Gastrocnemius medialis (tissue), 4 donors: ENCODE data around the gene CBLIF. TPM values are rescaled to one million over a fixed set of nuclear protein-coding genes. Genes with fewer than 3 reads are reported as not detected.
"Not testable (repeated sequence)": the region's sequence is repeated elsewhere in the genome, so short reads cannot be mapped to it uniquely, and the experiment has no call there.

Source experiments
- ATAC-seq, 2 donors: fragments of 150-250 bp; one replicate each; pipeline ENCODE4 v1.9.1; 2016
- DNase-seq, 2 donors: peaks; one replicate each; pipeline ENCODE4 v3.0.0-alpha.2; 2019
- H3K27ac ChIP-seq, 4 donors: fragments of 200-600 bp; sonication (generic); 1 replicate in 1 of 4; 2 replicates in 3 of 4; pipeline ENCODE4 v1.5.1; 2016 to 2018; ENCODE audit warnings: mild to moderate bottlenecking in 2 of 4, moderate library complexity in 1 of 4
- H3K27me3 ChIP-seq, 3 donors: fragments of 200-600 bp; sonication (generic) in 2 of 3; 1 replicate in 1 of 3; 2 replicates in 2 of 3; pipeline versions ENCODE4 v1.5.1 to v1.6.0; 2016 to 2019; ENCODE audit warnings: mild to moderate bottlenecking in 1 of 3, moderate library complexity in 1 of 3
- H3K36me3 ChIP-seq, 2 donors: fragments of 200-600 bp; sonication (generic) in 1 of 2; one replicate each; pipeline ENCODE4 v1.5.1; 2017 to 2018
- H3K4me1 ChIP-seq, 2 donors: fragments of 200-600 bp; sonication (generic) in 1 of 2; one replicate each; pipeline ENCODE4 v1.5.1; 2016 to 2017; ENCODE audit warnings: mild to moderate bottlenecking in 2 of 2
- H3K4me3 ChIP-seq, 4 donors: fragments of 200-600 bp; sonication (generic) in 3 of 4; 1 replicate in 1 of 4; 2 replicates in 3 of 4; pipeline ENCODE4 v1.5.1; 2016 to 2019; ENCODE audit warnings: mild to moderate bottlenecking in 2 of 4
- H3K9me3 ChIP-seq, 3 donors: fragments of 200-600 bp; sonication (generic) in 2 of 3; 1 replicate in 1 of 3; 2 replicates in 2 of 3; pipeline ENCODE4 v1.5.1; 2016 to 2019
- CTCF ChIP-seq, 5 experiments: fragments of 450-650 bp in 3 of 5; fragments of 200-600 bp in 2 of 5; sonication (generic) in 2 of 5; IDR thresholded peaks in 4 of 5; conservative IDR thresholded peaks in 1 of 5; 1 replicate in 4 of 5; 2 replicates in 1 of 5; pipeline ENCODE4 v1.5.1; 2016 to 2019; ENCODE audit warnings: antibody characterized with exemption in 5 of 5, mild to moderate bottlenecking in 3 of 5, moderate library complexity in 3 of 5
- POLR2A ChIP-seq, 2 donors: fragments of 450-650 bp; IDR thresholded peaks; one replicate each; pipeline ENCODE4 v1.6.1; 2017; ENCODE audit warnings: antibody characterized with exemption in 2 of 2, mild to moderate bottlenecking in 2 of 2, moderate library complexity in 2 of 2
- in situ Hi-C, 4 donors: fragments of 200-750 bp; cut with MboI; loops; one replicate each; pipeline versions ENCODE4 v1.15.0 to v1.8.0; 2017; ENCODE audit warnings: low sequenced_read_pairs in 4 of 4
- intact Hi-C: fragments of 100-400 bp; cut with DNase I; formaldehyde crosslinking; loops from one replicate; pipeline ENCODE4 v1.15.1; 2023; ENCODE audit warnings: low total_unique reads
- total RNA-seq, 4 donors: library from RNA; depleted of rRNA; stranded (reverse); fragments of >200 nt; gene quantifications; one replicate each; pipeline versions ENCODE4 v1.1.0 to v1.2.3, GENCODE V29; 2016

The CBLIF gene
- total RNA-seq, 4 donors from 2014 or later = not detected

DNA sequence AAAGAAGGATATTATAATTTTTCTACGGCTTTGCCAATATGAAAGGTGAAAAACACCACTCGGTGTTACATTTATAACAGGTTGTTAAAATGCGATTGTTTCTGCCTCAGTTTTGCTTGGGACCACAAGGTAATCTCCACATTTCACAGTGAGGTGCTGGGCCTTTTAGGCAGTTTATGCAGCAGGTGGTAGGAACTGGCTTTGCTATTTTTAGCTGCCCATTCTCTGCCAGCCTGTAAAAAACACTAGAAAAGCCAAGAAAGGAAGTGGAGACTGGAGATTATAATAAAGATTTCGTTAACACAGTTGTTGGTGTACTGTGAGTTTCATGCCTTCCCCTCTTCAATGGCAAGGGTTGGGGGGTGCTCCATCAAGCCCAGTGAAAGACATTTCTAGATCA, 26.7 kb downstream of the CBLIF start:
- Histone ChIP-seq H3K27ac (no peak overlapping the region), H3K36me3 (no peaks in the 10 kb centered on the region), H3K4me3 (no peak overlapping the region), H3K4me1 (no peaks in the 10 kb centered on the region), H3K27me3 (no peaks in the 10 kb centered on the region), H3K9me3 (no peaks in the 10 kb centered on the region)
- ATAC-seq = no peak
- no peak for DNase-seq
- intact Hi-C loops = no loop called here
- TF ChIP-seq CTCF (IDR thresholded peaks at IDR 0.05 in 4 of 5, conservative IDR thresholded peaks at IDR 0.05 in 1 of 5) (no peak), POLR2A (IDR thresholded peaks at IDR 0.05) (no peak)
- in situ Hi-C loops = loop anchor here in 1 of 4 donors (25.0 kb wide), 1 partner anchor 281 kb away; no protein-coding TSS in a partner anchor

DNA sequence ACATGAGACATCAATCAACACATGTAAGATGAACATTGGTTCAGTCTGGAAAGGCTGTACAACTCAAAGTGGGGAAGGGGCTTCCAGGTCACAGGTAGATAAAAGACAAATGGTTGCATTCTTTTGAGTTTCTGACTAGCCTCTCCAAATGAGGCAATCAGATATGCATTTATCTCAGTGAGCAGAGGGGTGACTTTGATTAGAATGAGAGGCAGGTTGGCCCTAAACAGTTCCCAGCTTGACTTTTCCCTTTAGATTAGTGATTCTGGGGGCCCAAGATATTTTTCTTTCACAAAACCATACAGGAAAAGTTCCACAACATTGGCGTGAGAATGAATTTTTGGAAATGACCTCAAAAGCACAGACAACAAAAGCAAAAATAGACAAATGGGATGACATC, 28.9 kb downstream of the CBLIF start:
- in situ Hi-C loops = loop anchor here in 1 of 4 donors (25.0 kb wide), 1 partner anchor 279 kb away; no protein-coding TSS in a partner anchor
- H3K4me3 ChIP-seq, H3K4me1 ChIP-seq, H3K36me3 ChIP-seq, intact Hi-C loops, ATAC-seq, H3K27ac ChIP-seq, H3K27me3 ChIP-seq, H3K9me3 ChIP-seq, DNase-seq: not testable (repeated sequence)

DNA sequence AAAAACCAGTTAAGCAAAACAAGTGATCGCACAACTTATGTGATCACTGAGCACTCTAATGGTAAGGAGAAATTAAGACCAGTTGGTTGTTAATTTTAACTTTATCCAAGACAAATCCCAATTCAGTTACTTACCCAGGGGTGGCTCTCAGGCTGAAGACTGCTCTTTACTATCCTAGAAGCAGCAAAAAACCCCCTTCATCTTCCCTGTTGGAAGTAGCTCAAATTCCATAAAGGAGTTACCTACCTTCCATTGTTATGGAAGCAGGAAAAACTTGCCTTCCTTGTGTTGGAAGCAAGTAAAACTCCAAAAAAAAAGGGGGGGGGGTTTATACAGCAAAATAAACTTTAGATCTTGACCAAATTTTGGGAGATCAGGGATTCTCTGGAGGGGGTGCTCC, 29.5 kb downstream of the CBLIF start:
- Histone ChIP-seq H3K36me3 (no peaks in the 10 kb centered on the region), H3K4me3 (no peak overlapping the region), H3K4me1 (peaks cover 0 to 3% of the 10 kb centered on the region in 2 donors), H3K9me3 (no peaks in the 10 kb centered on the region), H3K27ac (no peak overlapping the region), H3K27me3 (no peaks in the 10 kb centered on the region)
- no peak for DNase-seq
- in situ Hi-C loops = loop anchor here in 1 of 4 donors (25.0 kb wide), 1 partner anchor 278 kb away; no protein-coding TSS in a partner anchor
- TF ChIP-seq CTCF (IDR thresholded peaks at IDR 0.05 in 4 of 5, conservative IDR thresholded peaks at IDR 0.05 in 1 of 5) (no peak), POLR2A (IDR thresholded peaks at IDR 0.05) (no peak)
- intact Hi-C loops = no loop called here
- ATAC-seq = no peak

DNA sequence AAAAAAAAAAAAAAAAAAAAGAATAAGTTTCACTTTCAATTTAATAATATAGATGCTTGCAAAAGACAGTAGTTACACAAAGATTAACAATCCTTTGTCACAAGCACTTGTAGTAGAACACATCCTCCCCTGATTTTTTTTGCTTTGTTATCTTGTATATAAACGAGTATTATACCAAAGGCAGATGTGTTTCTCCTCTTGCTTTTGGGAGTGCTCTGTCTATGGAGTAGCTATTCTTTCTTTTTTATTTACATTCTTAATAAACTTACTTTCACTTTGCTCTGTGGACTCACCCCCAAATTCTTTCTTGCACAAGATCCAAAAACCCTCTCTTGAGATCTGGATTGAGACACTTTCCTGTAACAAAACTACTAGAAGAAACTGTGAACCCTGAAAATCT, 31.3 kb downstream of the CBLIF start:
- in situ Hi-C loops = loop anchor here in 1 of 4 donors (25.0 kb wide), 1 partner anchor 277 kb away; no protein-coding TSS in a partner anchor
- intact Hi-C loops = loop anchor here (5.0 kb wide), 1 partner anchor 267 kb away; no protein-coding TSS in a partner anchor
- no peak for ATAC-seq
- Histone ChIP-seq H3K4me3 (no peak overlapping the region), H3K4me1 (peaks cover 8 to 11% of the 10 kb centered on the region in 2 donors), H3K9me3 (no peaks in the 10 kb centered on the region), H3K36me3 (no peaks in the 10 kb centered on the region), H3K27me3 (no peaks in the 10 kb centered on the region), H3K27ac (no peak overlapping the region)
- TF ChIP-seq CTCF (IDR thresholded peaks at IDR 0.05 in 4 of 5, conservative IDR thresholded peaks at IDR 0.05 in 1 of 5) = no peak
- no peak for TF ChIP-seq POLR2A (IDR thresholded peaks at IDR 0.05)
- no peak for DNase-seq

GRCh38 chr11:59813364-59813763, 31.9 kb downstream of the CBLIF start:
- Histone ChIP-seq H3K4me3 (no peak overlapping the region), H3K4me1 (peaks cover 8 to 11% of the 10 kb centered on the region in 2 donors), H3K27ac (no peak overlapping the region), H3K36me3 (no peaks in the 10 kb centered on the region), H3K27me3 (no peaks in the 10 kb centered on the region), H3K9me3 (no peaks in the 10 kb centered on the region)
- in situ Hi-C loops (loop anchor here in 1 of 4 donors (25.0 kb wide), 1 partner anchor 276 kb away; no protein-coding TSS in a partner anchor), intact Hi-C loops (loop anchor here (5.0 kb wide), 1 partner anchor 266 kb away; no protein-coding TSS in a partner anchor)
- ATAC-seq (no peak), DNase-seq (no peak)
- no peak for TF ChIP-seq CTCF (IDR thresholded peaks at IDR 0.05 in 4 of 5, conservative IDR thresholded peaks at IDR 0.05 in 1 of 5)
- TF ChIP-seq POLR2A (IDR thresholded peaks at IDR 0.05) = no peak
